ENCODE data around the gene TDRD7.

DNA sequence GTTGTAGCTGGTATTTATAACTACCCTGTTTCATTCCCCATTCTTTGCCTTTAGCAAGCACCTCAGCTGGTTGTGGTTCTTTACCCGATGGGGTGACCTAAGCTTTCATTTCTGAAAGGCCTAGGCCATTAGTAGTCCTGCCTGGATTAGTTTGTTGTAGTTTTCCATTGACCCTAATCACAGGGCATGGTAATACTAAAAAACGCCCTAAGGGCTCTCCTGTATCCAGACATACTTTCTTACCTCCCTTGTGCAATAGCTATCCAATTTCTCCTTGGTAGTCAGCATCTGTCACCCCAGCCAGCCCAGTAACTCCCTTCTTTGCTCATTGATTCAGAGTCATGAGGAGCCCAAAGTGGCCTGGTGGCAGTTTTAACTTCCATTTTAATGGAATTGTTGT lies 113.6 kb downstream of the TDRD7 start:
- TF ChIP-seq, protein P1, sequence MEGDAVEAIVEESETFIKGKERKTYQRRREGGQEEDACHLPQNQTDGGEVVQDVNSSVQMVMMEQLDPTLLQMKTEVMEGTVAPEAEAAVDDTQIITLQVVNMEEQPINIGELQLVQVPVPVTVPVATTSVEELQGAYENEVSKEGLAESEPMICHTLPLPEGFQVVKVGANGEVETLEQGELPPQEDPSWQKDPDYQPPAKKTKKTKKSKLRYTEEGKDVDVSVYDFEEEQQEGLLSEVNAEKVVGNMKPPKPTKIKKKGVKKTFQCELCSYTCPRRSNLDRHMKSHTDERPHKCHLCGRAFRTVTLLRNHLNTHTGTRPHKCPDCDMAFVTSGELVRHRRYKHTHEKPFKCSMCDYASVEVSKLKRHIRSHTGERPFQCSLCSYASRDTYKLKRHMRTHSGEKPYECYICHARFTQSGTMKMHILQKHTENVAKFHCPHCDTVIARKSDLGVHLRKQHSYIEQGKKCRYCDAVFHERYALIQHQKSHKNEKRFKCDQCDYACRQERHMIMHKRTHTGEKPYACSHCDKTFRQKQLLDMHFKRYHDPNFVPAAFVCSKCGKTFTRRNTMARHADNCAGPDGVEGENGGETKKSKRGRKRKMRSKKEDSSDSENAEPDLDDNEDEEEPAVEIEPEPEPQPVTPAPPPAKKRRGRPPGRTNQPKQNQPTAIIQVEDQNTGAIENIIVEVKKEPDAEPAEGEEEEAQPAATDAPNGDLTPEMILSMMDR (IDR thresholded peaks at IDR 0.05), result no peak
- TF ChIP-seq POLR2A (IDR thresholded peaks at IDR 0.05), result no peak
